Stomach (tissue), 9 donors: ENCODE data around the gene GOPC. TPM values are rescaled to one million over a fixed set of nuclear protein-coding genes. Genes with fewer than 3 reads are reported as not detected.

Experiments used
- DNase-seq, 2 donors: peaks; one replicate each; pipeline versions ENCODE4 v3.0.0 to v3.0.0-alpha.2; 2013 to 2019
- H3K27ac ChIP-seq, 5 donors: fragments of 200-600 bp in 4 of 5; sonication (generic) in 4 of 5; one replicate each; pipeline ENCODE4 v1.5.1; 2013 to 2019; ENCODE audit warnings: mild to moderate bottlenecking in 1 of 5, moderate library complexity in 1 of 5
- H3K27me3 ChIP-seq, 3 donors: fragments of 200-600 bp; sonication (generic); one replicate each; pipeline ENCODE4 v1.5.1; 2017 to 2019; ENCODE audit warnings: mixed run types in 1 of 3
- H3K36me3 ChIP-seq, 4 donors: fragments of 200-600 bp; sonication (generic); 1 replicate in 3 of 4; 2 replicates in 1 of 4; pipeline ENCODE4 v1.5.1; 2016 to 2019
- H3K4me1 ChIP-seq, 4 donors: fragments of 200-600 bp; sonication (generic); one replicate each; pipeline ENCODE4 v1.5.1; 2016 to 2019
- H3K4me3 ChIP-seq, 4 donors: fragments of 200-600 bp; sonication (generic) in 3 of 4; one replicate each; pipeline ENCODE4 v1.5.1; 2016 to 2019; ENCODE audit warnings: mild to moderate bottlenecking in 1 of 4
- H3K9me3 ChIP-seq, 4 donors: fragments of 200-600 bp; sonication (generic); one replicate each; pipeline ENCODE4 v1.5.1; 2016 to 2019
- EP300 ChIP-seq: sonication (generic); formaldehyde crosslinking; IDR thresholded peaks from one replicate; pipeline ENCODE4 v1.6.1; 2017; ENCODE audit warnings: antibody characterized with exemption
- POLR2A ChIP-seq, 4 donors: fragments of 450-650 bp; IDR thresholded peaks; one replicate each; pipeline ENCODE4 v1.6.1; 2016; ENCODE audit warnings: antibody characterized with exemption in 4 of 4, control low read depth in 2 of 4, mild to moderate bottlenecking in 1 of 4, moderate library complexity in 1 of 4
- POLR2AphosphoS5 ChIP-seq, 3 donors: sonication (generic); formaldehyde crosslinking; IDR thresholded peaks; one replicate each; pipeline ENCODE4 v1.6.1; 2016; ENCODE audit warnings: antibody characterized with exemption in 3 of 3
- WGBS, 5 donors: extraction: QIAGEN DNeasy Blood & Tissue Kit in 3 of 5; methylation state at CpG; one replicate each; pipeline versions ENCODE4 v1.1.5 to v1.1.7; 2013 to 2018; 5-methylcytosine and 5-hydroxymethylcytosine counted together
- intact Hi-C: fragments of 100-400 bp; cut with DNase I; formaldehyde crosslinking; loops from one replicate; pipeline ENCODE4 v1.15.1; 2023; ENCODE audit warnings: low total_unique reads
- polyA plus RNA-seq, 3 donors: library from polyadenylated mRNA; stranded (reverse); fragments of 200-250 nt; gene quantifications; one replicate each; pipeline ENCODE4 v1.2.3, GENCODE V29; 2013
- total RNA-seq, 5 donors: library from RNA; depleted of rRNA; stranded (reverse); fragments of >200 nt; gene quantifications; one replicate each; pipeline versions ENCODE4 v1.1.0 to v1.2.3, GENCODE V29; 2014 to 2016
- TF ChIP-seq, protein P1 (sequence below), 7 experiments: fragments of 450-650 bp in 4 of 7; fragments of 200-600 bp in 3 of 7; sonication (generic) in 3 of 7; IDR thresholded peaks; one replicate each; pipeline ENCODE4 v1.5.1; 2016 to 2019; ENCODE audit warnings: antibody characterized with exemption in 7 of 7, control low read depth in 2 of 7, mild to moderate bottlenecking in 1 of 7
- donor health status: healthy with polysubstance abuse.
- donor health status: Bipolar disorder and iron deficiency.
- donor health status: healthy.

GOPC gene
- total and polyA plus RNA-seq, 8 donors: 4.7 to 49.4 (median 13.8) TPM

DNA sequence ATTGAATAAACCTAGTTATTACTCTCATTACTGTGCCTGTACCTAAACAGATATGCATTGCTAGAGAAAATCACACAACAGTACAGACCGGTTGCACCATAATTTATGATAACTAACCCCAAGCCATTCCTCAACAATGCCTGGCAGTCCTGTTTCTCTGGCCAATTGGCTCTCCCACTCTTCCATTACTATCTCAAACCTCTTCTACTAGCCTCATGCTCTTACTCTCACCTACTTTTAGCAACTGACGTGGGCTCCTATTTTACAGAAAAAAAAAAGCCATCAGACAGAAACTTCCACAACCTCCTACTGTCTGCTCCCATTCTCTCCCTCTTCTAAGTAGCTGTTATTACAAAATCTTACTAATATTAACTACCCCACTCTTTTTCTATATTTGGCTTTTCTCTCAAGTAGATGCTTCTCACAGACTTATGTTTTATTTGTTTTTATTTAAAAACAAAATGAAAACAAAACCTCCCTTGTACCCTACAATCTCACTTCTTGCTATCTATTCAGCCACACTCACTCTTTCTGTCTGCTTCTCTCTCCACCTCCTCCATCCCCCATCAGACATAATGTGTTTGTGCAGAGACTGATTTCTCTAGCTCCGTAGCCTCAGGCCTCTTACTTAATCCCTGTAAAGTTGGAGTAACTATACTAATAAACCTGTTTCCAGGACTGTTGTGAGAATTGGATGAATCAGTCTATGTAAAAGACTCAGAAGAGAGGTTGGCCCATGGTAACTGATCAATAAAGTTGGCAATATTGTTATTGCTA, 9.1 kb downstream of the GOPC start:
- Histone ChIP-seq H3K4me3 (no peak overlapping the region), H3K36me3 (peaks cover 0 to 33% (median 24%) of the 10 kb centered on the region in 4 donors), H3K27me3 (no peaks in the 10 kb centered on the region), H3K27ac (no peak overlapping the region), H3K9me3 (peaks cover 0 to 4% (median 0%) of the 10 kb centered on the region in 4 donors), H3K4me1 (peaks cover 0 to 1% (median 0%) of the 10 kb centered on the region in 4 donors)
- no peak for DNase-seq
- intact Hi-C loops: no loop called here
- 84 to 94% (median 90%) methylated on average over 3 of the region's 3 CpGs for WGBS, 5 donors
- no peak for TF ChIP-seq POLR2A (IDR thresholded peaks at IDR 0.05)

DNA sequence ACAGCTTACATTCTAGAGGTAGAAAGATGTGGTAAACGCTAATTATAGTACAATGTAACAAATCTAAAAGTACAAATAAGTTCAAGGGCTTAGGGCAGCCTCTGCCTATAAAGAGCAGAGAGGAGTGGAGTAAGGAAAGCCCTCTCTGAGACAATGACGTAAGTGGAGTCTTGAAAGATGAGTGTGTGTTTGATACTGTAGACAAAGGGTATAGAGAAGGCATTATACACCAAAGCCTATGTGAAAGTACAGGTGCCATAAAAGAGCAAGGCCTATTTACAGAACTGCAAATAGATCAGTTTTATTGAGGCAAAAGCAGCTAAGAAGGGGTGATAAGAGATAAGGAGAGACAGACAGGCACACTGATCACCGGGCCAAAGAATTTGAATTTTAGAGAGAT, 10.9 kb downstream of the GOPC start:
- no peaks in the 10 kb centered on the region for H3K4me1 ChIP-seq
- no peak overlapping the region for H3K4me3 ChIP-seq
- no peaks in the 10 kb centered on the region for H3K9me3 ChIP-seq
- DNase-seq: no peak
- peaks cover 0 to 26% (median 25%) of the 10 kb centered on the region in 4 donors for H3K36me3 ChIP-seq
- TF ChIP-seq, protein P1, sequence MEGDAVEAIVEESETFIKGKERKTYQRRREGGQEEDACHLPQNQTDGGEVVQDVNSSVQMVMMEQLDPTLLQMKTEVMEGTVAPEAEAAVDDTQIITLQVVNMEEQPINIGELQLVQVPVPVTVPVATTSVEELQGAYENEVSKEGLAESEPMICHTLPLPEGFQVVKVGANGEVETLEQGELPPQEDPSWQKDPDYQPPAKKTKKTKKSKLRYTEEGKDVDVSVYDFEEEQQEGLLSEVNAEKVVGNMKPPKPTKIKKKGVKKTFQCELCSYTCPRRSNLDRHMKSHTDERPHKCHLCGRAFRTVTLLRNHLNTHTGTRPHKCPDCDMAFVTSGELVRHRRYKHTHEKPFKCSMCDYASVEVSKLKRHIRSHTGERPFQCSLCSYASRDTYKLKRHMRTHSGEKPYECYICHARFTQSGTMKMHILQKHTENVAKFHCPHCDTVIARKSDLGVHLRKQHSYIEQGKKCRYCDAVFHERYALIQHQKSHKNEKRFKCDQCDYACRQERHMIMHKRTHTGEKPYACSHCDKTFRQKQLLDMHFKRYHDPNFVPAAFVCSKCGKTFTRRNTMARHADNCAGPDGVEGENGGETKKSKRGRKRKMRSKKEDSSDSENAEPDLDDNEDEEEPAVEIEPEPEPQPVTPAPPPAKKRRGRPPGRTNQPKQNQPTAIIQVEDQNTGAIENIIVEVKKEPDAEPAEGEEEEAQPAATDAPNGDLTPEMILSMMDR (IDR thresholded peaks at IDR 0.05): no peak
- intact Hi-C loops: no loop called here
- no peak overlapping the region for H3K27ac ChIP-seq
- H3K27me3 ChIP-seq: no peaks in the 10 kb centered on the region
- WGBS, 5 donors: 73 to 90% (median 85%) methylated on average over 3 of the region's 3 CpGs

DNA sequence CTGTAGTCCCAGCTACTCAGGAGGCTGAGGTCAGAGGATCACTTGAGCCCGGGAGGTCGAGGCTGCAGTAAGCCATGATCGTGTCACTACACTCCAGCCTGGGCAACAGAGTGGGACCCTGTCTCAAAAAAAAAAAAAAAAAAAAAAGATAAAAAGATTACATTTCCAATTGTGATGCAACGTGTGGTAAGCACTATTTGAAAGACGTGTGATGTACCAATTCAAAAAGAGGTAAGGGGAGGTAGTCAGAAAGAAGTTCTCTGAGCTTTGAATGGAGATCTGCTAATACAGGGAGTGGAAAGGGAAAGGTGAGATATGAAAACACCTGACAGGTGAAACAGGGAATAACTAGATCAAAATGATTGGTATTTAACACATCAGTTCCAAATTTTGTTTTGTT, 11.9 kb downstream of the GOPC start:
- intact Hi-C loops: no loop called here
- Histone ChIP-seq H3K9me3 (no peaks in the 10 kb centered on the region), H3K4me1 (peaks cover 0 to 9% (median 4%) of the 10 kb centered on the region in 4 donors), H3K36me3 (peaks cover 0 to 26% (median 25%) of the 10 kb centered on the region in 4 donors), H3K4me3 (no peak overlapping the region), H3K27me3 (no peaks in the 10 kb centered on the region), H3K27ac (no peak overlapping the region)
- TF ChIP-seq EP300 (no peak), POLR2AphosphoS5 (IDR thresholded peaks at IDR 0.05) (no peak), POLR2A (IDR thresholded peaks at IDR 0.05) (no peak)
- TF ChIP-seq, protein P1 (IDR thresholded peaks at IDR 0.05): no peak
- 87 to 98% (median 92%) methylated on average over 5 of the region's 5 CpGs for WGBS, 5 donors
- DNase-seq: no peak

DNA sequence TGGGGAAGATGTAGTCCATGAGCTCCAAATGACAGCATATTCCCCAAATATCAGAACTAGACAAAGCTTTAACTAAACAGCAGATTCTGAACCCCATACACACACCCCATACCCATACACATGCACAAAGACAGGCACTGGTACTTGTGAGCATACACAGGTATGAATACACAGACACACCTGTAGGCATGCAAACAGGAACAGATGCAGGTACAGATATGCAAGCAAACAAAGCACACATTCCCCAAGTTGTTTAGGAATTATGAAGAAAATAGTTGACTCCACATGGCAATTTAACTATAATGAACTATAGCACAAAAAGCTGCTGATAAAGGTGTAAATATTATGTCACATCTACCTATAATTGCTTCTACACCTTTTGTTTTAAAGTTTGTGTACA, 16.7 kb downstream of the GOPC start:
- no peak overlapping the region for H3K4me3 ChIP-seq
- intact Hi-C loops: no loop called here
- peak in 1 of 2 donors; percentile 10 for DNase-seq
- H3K27me3 ChIP-seq: no peaks in the 10 kb centered on the region
- H3K9me3 ChIP-seq: no peaks in the 10 kb centered on the region
- TF ChIP-seq EP300: no peak
- TF ChIP-seq, protein P1 (IDR thresholded peaks at IDR 0.05): no peak
- peaks cover 0 to 12% (median 6%) of the 10 kb centered on the region in 4 donors for H3K4me1 ChIP-seq
- H3K36me3 ChIP-seq: peaks cover 0 to 36% (median 30%) of the 10 kb centered on the region in 4 donors
- no peak overlapping the region for H3K27ac ChIP-seq

DNA sequence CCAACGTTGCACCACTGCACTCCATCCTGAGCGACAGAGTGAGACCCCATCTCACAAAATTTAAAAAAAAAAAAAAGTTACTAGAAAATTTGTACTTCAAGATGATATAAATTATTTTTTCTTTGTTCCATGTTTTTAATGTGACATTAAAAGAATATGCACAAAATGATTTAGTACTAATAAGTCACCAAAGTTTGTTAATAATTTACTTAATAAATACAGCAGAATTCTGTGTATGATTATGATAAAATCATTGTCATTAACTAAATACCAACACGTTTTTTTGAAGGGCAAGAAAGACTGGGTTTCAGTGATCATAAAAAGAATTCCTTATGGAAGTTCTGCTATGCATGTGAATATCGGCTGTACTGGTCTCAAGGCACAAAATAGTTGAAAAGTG, 28.1 kb downstream of the GOPC start:
- DNase-seq: no peak
- Histone ChIP-seq H3K9me3 (no peaks in the 10 kb centered on the region), H3K4me3 (no peak overlapping the region), H3K4me1 (no peaks in the 10 kb centered on the region), H3K27ac (no peak overlapping the region), H3K36me3 (peaks cover 8 to 76% (median 63%) of the 10 kb centered on the region in 4 donors), H3K27me3 (no peaks in the 10 kb centered on the region)
- intact Hi-C loops: no loop called here
- TF ChIP-seq EP300 (no peak), POLR2AphosphoS5 (IDR thresholded peaks at IDR 0.05) (no peak), POLR2A (IDR thresholded peaks at IDR 0.05) (no peak)
- TF ChIP-seq, protein P1 (IDR thresholded peaks at IDR 0.05): no peak
- WGBS, 5 donors: 76 to 84% (median 81%) methylated on average over 4 of the region's 4 CpGs
